ENCODE results near the gene OCEL1.
A peak's percentile ranks its signal among the peaks of the same experiment; 100 is the strongest.

Gene OCEL1

DNA sequence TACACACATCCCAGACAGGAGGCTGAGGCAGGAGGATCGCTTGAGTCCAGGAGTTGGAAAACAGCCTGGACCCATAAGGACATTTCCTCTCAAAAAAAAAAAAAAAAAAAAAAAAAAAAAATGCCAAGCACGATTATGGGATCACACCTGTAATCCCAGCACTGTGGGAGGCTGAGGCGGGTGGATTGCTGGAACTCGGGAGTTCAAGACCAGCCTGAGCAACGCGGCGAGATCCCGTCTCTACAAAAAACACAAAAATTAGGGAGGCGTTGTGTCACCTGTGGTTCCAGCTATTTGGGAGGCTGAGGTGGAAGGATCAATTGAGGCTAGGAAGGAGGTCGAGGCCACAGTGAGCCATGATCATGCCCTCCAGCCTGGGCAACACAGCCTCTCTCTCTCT, 973 bp upstream of the OCEL1 start:
- H3K36me3 ChIP-seq = no peaks in the 10 kb centered on the region; the same call in 1 of the 2 replicates
- H3K4me1 ChIP-seq = no peaks in the 10 kb centered on the region
- H3K4me3 ChIP-seq (ENCODE audit: low read depth, low read length) = no peak overlapping the region
- no peaks in the 10 kb centered on the region for H3K27me3 ChIP-seq
- TF ChIP-seq, protein P1, sequence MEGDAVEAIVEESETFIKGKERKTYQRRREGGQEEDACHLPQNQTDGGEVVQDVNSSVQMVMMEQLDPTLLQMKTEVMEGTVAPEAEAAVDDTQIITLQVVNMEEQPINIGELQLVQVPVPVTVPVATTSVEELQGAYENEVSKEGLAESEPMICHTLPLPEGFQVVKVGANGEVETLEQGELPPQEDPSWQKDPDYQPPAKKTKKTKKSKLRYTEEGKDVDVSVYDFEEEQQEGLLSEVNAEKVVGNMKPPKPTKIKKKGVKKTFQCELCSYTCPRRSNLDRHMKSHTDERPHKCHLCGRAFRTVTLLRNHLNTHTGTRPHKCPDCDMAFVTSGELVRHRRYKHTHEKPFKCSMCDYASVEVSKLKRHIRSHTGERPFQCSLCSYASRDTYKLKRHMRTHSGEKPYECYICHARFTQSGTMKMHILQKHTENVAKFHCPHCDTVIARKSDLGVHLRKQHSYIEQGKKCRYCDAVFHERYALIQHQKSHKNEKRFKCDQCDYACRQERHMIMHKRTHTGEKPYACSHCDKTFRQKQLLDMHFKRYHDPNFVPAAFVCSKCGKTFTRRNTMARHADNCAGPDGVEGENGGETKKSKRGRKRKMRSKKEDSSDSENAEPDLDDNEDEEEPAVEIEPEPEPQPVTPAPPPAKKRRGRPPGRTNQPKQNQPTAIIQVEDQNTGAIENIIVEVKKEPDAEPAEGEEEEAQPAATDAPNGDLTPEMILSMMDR (IDR thresholded peaks at IDR 0.05; ENCODE audit: low read depth, low read length) = no peak
- DNase-seq = no peak
- H3K9me3 ChIP-seq = no peaks in the 10 kb centered on the region

DNA sequence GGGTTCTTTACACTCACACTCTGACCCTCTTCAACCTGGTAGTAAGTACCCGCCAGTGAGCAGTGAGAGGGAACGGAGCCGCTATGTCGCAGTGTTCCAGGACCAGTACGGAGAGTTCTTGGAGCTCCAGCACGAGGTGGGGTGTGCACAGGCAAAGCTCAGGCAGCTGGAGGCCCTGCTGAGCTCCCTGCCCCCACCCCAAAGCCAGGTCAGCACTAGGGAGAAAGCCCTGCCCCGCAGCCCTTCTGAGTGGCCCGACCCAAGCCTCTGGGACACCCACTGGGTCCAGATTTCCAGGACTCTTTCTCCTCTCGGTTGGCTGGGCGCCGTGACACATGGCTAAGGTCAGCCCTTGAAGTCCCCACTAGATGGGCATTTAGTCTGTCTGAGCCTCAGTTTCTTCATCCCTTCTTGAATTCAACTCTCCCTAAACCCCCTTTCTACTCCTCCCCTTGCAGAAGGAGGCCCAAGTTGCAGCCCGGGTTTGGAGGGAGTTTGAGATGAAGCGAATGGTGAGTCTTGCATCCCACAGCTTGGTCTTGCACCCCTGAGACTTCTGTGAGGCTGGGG, 1.9 kb downstream of the OCEL1 start:
- no peak for DNase-seq
- Histone ChIP-seq H3K9me3 (no peaks in the 10 kb centered on the region), H3K36me3 (peaks cover 20% of the 10 kb centered on the region), H3K4me1 (no peaks in the 10 kb centered on the region), H3K4me3 (ENCODE audit: low read depth, low read length) (no peak overlapping the region), H3K27me3 (no peaks in the 10 kb centered on the region)
- TF ChIP-seq, protein P1 (IDR thresholded peaks at IDR 0.05; ENCODE audit: low read depth, low read length) = no peak

DNA sequence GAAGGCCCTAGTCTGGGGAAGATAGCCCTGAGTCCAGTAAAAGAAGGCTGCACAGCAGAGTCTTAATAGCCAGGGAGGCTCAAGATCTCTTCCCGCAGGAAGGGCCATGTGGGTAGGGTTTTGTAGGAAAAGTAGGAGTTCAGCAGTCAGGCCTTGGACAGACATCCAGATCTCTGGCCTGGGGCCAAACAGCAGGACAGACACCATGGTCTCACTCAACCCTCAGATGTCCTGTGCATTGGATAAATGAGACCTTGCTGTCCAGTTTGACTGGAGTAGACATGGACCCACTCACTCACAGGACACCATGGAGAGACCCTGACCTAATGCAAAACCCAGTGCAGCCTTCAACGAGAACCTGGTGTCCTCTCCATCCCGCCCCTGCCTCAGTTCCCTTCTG, 3.9 kb downstream of the OCEL1 start:
- no peak for DNase-seq
- H3K4me1 ChIP-seq = peaks cover 1% of the 10 kb centered on the region
- no peaks in the 10 kb centered on the region for H3K9me3 ChIP-seq
- peaks cover 35% of the 10 kb centered on the region for H3K36me3 ChIP-seq
- TF ChIP-seq, protein P1 (IDR thresholded peaks at IDR 0.05; ENCODE audit: low read depth, low read length) = no peak
- H3K4me3 ChIP-seq (ENCODE audit: low read depth, low read length) = no peak overlapping the region
- no peaks in the 10 kb centered on the region for H3K27me3 ChIP-seq

DNA sequence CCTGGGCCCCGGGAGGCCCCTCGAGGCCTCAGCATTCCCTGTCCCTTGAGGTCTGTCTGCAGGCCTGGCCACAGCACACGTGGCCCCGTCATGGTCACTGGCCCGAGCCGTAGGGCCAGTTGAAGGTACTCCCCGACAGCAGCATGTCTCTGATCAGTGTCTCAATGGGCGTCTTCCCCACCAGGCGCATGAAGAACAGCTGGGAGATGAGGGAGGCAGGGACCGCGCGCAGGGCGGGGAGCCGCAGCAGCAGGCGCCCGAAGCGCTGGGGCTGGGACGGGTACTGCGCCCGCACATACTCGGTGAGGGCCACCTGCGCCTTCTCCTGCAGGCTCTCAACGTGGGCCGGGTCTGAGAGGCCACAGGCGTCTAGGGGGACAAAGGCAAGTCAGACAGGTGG, 6.2 kb downstream of the OCEL1 start:
- TF ChIP-seq, protein P1 (IDR thresholded peaks at IDR 0.05; ENCODE audit: low read depth, low read length) = no peak
- Histone ChIP-seq H3K36me3 (peaks cover 42% of the 10 kb centered on the region), H3K27me3 (no peaks in the 10 kb centered on the region), H3K4me1 (peaks cover 10% of the 10 kb centered on the region), H3K9me3 (no peaks in the 10 kb centered on the region), H3K4me3 (ENCODE audit: low read depth, low read length) (no peak overlapping the region)
- no peak for DNase-seq

DNA sequence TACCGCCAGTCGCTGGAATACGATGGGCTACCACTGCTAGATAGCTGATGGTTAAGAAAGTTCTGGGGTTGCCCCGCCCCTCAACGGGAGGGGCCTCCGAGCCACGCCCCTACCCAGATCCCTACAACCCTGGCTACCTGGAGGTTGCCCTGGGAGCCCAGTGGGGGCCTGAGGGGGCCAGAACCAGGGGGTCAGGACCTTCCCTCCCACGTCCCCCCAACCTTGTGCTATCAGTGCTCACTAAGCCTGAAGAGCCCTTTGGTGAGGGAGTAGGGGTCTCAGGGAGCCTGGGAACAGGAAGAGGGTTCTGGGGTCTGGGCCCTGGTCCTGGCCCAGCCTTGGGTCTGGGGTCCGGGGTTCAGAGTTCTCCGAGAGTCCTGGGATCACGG, 8.9 kb downstream of the OCEL1 start:
- TF ChIP-seq, protein P1 (IDR thresholded peaks at IDR 0.05; ENCODE audit: low read depth, low read length) = no peak
- H3K27me3 ChIP-seq = no peaks in the 10 kb centered on the region
- peak; percentile 55 for DNase-seq
- H3K9me3 ChIP-seq = no peaks in the 10 kb centered on the region
- peaks cover 57% of the 10 kb centered on the region for H3K36me3 ChIP-seq
- peaks cover 10% of the 10 kb centered on the region for H3K4me1 ChIP-seq
- peak overlapping the region; percentile 77 for H3K4me3 ChIP-seq (ENCODE audit: low read depth, low read length)

DNA sequence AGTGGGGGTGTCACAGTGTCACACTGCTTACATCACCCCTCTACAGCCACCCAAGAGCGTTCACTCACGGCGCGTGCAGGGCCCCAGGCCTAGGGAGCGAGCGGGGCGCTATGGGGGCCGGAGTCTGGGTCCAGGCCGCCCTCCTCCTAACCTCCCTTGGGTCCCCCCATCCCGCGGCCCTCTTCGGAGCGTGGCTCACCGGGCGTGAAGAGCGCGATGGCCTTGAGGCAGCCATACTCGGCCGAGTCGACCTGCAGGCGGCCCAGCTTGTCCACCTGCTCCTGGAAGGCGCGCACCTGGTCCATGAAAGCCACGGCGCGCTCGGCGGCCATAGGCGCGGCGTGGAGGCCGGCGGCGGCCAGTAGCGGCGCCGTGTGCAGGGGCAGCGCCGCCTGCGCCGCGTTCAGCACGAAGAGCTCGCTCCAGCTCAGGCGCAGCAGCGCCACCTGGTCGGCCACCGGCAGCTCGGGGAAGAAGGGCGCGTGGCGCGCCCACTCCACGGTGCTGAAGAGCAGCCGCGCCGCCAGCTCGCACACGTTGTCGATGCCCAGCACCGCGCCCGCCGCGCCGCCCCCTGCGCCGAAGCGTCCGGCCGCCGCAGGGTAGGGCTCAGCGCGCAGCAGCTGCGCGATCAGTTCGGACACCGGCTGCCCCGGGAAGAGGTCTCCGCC, 9.4 kb downstream of the OCEL1 start:
- H3K9me3 ChIP-seq = no peaks in the 10 kb centered on the region
- DNase-seq = peak; percentile 86
- peaks cover 10% of the 10 kb centered on the region for H3K4me1 ChIP-seq
- H3K27me3 ChIP-seq = no peaks in the 10 kb centered on the region
- peaks cover 62% of the 10 kb centered on the region for H3K36me3 ChIP-seq
- peak overlapping the region; percentile 77 for H3K4me3 ChIP-seq (ENCODE audit: low read depth, low read length)
- TF ChIP-seq, protein P1 (IDR thresholded peaks at IDR 0.05; ENCODE audit: low read depth, low read length) = peak; percentile 44

Measured in BE2C (cell line).